ENCODE data around the gene CACNA1S.

The CACNA1S gene

DNA sequence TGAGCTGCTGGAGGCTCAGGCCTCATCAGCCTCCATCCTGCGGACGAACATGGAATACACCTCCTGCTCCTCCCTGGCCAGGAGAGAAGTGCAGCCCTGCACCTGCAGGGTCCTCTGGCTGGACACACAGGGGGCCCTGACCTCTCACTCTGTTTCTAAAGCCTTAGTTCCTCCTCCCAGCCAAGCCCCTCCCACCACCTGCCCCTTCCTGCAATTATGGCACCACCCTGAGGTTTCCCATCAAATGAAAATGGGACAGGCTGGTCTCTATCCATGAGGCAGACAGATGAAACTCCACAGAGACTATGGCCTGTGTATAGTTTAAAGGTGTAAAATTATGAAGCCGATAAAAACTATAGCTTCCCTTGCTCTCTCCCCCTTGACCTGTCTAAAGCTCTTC is 42.6 kb downstream of the CACNA1S start:
- H3K9me3 Mint-ChIP-seq, result no peaks in the 10 kb centered on the region
- H3K27ac Mint-ChIP-seq, result no peak overlapping the region
- DNase-seq, result no peak
- H3K4me1 Mint-ChIP-seq (ENCODE audit: low read depth in 2 of 2), result peaks cover 0 to 7% of the 10 kb centered on the region in 2 donors
- H3K4me3 Mint-ChIP-seq, result no peak overlapping the region
- no peak for ATAC-seq (replicated peaks)
- H3K27me3 Mint-ChIP-seq, result peaks cover 6 to 42% of the 10 kb centered on the region in 2 donors
- H3K36me3 Mint-ChIP-seq (ENCODE audit: insufficient read depth), result no peaks in the 10 kb centered on the region

DNA sequence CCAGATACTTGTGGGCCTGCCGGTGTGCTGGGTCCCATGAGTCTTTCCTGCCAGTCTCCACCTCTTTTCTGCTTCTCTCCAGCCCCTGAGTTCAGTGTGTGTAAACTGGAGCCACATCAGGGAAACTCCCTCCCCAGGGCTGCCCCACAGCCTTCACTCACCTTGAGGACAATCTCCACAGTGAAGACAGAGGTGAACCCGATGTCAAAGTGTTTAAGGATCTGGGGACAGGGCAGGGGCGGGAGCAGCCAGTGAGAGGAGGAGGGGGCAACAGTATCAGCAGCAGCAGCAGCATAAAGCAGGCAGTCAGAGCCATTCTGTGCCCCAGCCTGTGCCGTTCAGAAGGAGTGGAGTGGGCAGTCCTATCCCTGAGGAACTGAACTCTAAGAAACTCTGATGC is 43.2 kb downstream of the CACNA1S start:
- Mint-ChIP-seq H3K36me3 (ENCODE audit: insufficient read depth) (no peaks in the 10 kb centered on the region), H3K27ac (no peak overlapping the region), H3K4me3 (no peak overlapping the region), H3K4me1 (ENCODE audit: low read depth in 2 of 2) (peaks cover 0 to 7% of the 10 kb centered on the region in 2 donors), H3K27me3 (peaks cover 13 to 49% of the 10 kb centered on the region in 2 donors), H3K9me3 (no peaks in the 10 kb centered on the region)
- ATAC-seq (replicated peaks), result no peak
- DNase-seq, result no peak

DNA sequence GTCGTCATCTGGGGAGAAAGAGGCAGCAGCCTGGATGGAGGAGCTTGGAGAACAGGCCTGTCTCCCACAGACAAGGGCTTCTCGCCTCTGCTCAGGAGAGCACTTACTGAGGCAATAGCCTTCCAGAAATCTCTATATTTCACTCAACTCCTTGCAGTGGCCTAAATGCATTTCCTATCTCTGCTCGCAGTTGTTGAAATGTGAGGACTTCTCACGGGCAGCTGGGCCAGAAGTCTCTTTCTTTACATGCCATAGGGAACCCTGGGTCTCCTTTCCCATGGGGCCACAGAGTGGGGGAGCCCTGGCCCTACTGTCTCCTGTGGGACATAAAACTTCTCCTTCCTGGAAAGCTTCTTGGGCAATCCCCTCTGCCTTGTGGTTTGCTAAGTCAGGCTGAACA is 45.2 kb downstream of the CACNA1S start:
- no peak overlapping the region for H3K27ac Mint-ChIP-seq
- DNase-seq (no peak), ATAC-seq (replicated peaks) (no peak)

DNA sequence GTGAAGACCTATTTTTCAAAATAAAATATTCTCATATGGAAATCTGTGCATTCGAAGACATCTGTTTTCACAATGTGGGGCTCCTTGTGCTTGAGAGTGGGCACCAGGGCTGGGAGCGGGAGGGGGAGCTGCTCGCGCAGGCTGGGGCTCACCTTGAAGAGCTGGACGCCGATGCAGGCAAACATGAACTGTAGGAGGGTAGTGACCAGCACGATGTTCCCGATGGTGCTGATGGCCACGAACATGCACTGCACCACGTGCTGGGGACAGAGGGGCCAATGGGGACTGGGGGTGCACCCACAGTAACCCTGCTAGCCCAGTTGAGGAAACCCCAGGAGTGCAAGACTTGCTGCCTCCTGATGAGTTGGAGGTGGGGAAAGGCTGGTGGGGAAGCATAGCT is 46.5 kb downstream of the CACNA1S start:
- no peak for DNase-seq
- Mint-ChIP-seq H3K36me3 (ENCODE audit: insufficient read depth) (no peaks in the 10 kb centered on the region), H3K9me3 (no peaks in the 10 kb centered on the region), H3K4me3 (no peak overlapping the region), H3K27me3 (peaks cover 17 to 55% of the 10 kb centered on the region in 2 donors), H3K4me1 (ENCODE audit: low read depth in 2 of 2) (no peaks in the 10 kb centered on the region), H3K27ac (no peak overlapping the region)
- no peak for ATAC-seq (replicated peaks)

More for the DNA sequence above, 45.2 kb downstream of the CACNA1S start:
- no peak overlapping the region for H3K4me3 Mint-ChIP-seq
- peaks cover 0 to 7% of the 10 kb centered on the region in 2 donors for H3K4me1 Mint-ChIP-seq (ENCODE audit: low read depth in 2 of 2)
- H3K27me3 Mint-ChIP-seq, result peaks cover 17 to 55% of the 10 kb centered on the region in 2 donors
- no peaks in the 10 kb centered on the region for H3K9me3 Mint-ChIP-seq
- no peaks in the 10 kb centered on the region for H3K36me3 Mint-ChIP-seq (ENCODE audit: insufficient read depth)

DNA sequence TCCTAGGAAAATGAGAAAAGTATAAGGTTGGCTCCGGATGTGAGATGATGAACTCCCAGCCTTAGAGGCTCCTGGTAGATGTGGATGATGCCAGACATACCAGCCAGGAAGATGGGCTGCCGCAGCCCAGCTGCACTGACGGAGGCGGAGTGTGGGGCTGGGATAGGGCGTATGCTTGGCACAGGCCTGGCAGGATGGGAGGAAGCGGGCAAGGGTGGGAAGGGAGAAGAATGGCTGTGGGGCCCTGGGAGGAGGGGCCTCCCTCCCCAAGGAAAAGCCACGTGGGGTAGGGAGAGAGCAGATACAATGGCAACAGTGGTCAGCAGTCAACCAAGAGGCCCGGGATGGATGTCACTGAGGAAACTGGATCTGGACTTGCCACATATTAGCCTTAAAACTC is 47.4 kb downstream of the CACNA1S start:
- ATAC-seq (replicated peaks) (no peak), DNase-seq (no peak)
- Mint-ChIP-seq H3K27me3 (peaks cover 17 to 48% of the 10 kb centered on the region in 2 donors), H3K4me1 (ENCODE audit: low read depth in 2 of 2) (no peaks in the 10 kb centered on the region), H3K4me3 (no peak overlapping the region), H3K9me3 (no peaks in the 10 kb centered on the region), H3K36me3 (ENCODE audit: insufficient read depth) (no peaks in the 10 kb centered on the region), H3K27ac (no peak overlapping the region)

DNA sequence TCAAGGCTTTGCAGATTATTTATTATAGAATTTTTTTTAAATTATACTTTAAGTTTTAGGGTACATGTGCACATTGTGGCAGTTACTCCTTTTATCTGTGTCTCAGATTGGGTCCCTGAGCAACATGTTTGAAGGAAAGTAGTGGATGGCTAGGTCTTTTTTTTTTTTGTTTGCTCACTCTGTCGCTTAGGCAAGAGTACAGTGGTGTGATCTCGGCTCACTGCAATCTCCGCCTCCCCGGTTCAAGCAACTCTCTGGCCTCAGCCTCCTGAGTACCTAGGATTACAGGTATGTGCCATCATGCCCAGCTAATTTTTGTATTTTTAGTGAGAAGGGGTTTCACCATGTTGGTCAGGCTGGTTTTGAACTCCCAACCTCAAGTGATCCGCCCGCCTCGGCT is 49.1 kb downstream of the CACNA1S start:
- H3K27me3 Mint-ChIP-seq, result peaks cover 11 to 35% of the 10 kb centered on the region in 2 donors
- H3K27ac Mint-ChIP-seq, result no peak overlapping the region
- H3K4me1 Mint-ChIP-seq (ENCODE audit: low read depth in 2 of 2), result peaks cover 0 to 1% of the 10 kb centered on the region in 2 donors
- H3K4me3 Mint-ChIP-seq, result no peak overlapping the region
- DNase-seq (no peak), ATAC-seq (replicated peaks) (no peak)
- no peaks in the 10 kb centered on the region for H3K9me3 Mint-ChIP-seq
- H3K36me3 Mint-ChIP-seq (ENCODE audit: insufficient read depth), result no peaks in the 10 kb centered on the region

DNA sequence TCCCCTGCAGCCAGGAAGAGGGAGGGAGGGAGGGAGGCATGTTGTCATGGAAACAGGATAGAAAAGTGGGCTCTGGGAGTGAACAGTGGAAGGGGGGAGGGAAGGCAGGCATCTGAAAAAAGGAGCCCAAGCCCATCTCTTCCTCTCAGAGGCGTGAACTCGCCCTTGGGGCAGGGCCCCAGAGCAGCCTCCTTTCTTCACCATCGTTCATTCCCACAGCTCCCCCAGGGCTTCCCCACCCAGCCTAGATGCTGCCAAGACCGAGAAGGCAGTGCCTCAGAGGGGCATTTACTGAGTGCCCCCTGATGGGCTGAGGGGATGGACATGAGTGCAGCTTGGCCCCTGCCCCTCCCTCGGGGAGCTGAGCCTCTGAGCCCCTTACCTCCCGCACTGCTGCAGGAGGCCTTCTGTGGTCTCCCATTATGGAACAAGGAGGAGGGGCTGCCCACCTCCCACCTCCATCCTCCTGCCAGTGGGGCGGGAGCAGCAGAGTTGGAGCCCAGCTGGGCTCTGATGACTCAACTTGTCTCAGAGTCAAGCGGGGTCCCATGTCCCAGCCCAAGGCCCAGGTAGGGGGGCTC is 49.6 kb downstream of the CACNA1S start:
- H3K27ac Mint-ChIP-seq, result no peak overlapping the region
- H3K4me1 Mint-ChIP-seq (ENCODE audit: low read depth in 2 of 2), result peaks cover 0 to 6% of the 10 kb centered on the region in 2 donors
- H3K9me3 Mint-ChIP-seq, result no peaks in the 10 kb centered on the region
- DNase-seq (no peak), ATAC-seq (replicated peaks) (no peak)
- H3K4me3 Mint-ChIP-seq, result no peak overlapping the region
- H3K36me3 Mint-ChIP-seq (ENCODE audit: insufficient read depth), result no peaks in the 10 kb centered on the region
- H3K27me3 Mint-ChIP-seq, result peaks cover 11 to 35% of the 10 kb centered on the region in 2 donors

DNA sequence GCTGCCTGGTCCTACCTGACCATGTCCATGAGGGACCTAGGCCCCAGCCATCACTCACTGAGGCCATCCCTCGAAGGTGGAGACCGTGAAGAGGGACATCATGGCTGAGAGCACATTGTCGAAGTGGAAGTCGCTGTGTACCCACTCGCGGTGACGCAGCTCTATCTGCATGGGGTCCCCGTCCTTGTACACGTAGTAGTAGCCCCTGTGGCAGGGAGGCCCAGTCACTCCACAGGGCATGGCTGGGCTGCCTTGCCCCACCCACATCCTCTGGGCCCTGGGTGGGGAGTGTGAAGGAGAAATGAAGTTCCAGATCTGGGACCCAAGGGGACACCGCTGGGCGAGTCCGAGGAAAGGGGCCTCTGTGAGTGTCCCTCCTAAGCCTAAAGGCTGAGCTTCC is 50.3 kb downstream of the CACNA1S start:
- no peak overlapping the region for H3K27ac Mint-ChIP-seq
- H3K27me3 Mint-ChIP-seq, result peaks cover 11 to 28% of the 10 kb centered on the region in 2 donors
- no peaks in the 10 kb centered on the region for H3K36me3 Mint-ChIP-seq (ENCODE audit: insufficient read depth)
- no peak for ATAC-seq (replicated peaks)
- H3K9me3 Mint-ChIP-seq, result no peaks in the 10 kb centered on the region
- no peak for DNase-seq
- no peak overlapping the region for H3K4me3 Mint-ChIP-seq
- H3K4me1 Mint-ChIP-seq (ENCODE audit: low read depth in 2 of 2), result peaks cover 2 to 6% of the 10 kb centered on the region in 2 donors

DNA sequence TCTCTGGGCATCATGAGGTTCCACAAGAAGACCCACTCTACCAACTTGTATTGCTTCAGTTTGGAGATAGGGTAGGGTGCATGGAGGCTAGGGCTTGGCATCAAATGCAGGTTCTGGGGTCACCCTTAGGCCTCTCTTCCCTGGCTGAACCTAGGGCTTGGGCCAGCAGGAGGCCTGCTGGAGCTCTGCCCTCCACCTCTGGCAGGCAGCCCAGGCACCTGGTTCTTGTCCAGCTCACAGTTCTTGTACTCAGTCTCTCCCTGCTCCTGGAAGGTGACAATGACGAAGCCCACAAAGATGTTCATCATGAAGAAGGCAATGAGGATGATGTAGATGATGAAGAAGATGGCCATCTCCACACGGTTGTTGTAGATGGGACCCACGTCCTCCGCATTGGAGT is 51.2 kb downstream of the CACNA1S start:
- H3K36me3 Mint-ChIP-seq (ENCODE audit: insufficient read depth), result no peaks in the 10 kb centered on the region
- no peak overlapping the region for H3K27ac Mint-ChIP-seq

DNA sequence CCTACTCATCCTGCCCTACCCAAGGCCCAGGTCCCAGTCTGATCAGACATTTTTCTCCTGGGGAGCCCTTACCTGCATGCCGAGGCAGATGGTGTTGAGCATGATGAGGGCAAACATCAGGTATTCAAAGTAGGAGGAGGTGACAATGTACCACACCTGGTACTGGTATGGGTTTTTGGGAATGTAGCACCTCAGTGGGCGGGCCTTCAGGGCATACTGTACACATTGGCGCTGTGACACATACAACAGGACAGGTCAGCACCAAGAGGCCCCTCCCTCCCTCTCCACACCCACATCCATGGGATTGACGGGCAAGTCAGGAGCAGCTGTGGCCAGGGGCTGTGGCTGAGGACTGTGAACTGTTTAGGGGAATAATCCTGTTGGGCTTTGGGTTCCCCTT is 51.6 kb downstream of the CACNA1S start:
- H3K4me3 Mint-ChIP-seq, result no peak overlapping the region
- H3K27me3 Mint-ChIP-seq, result peaks cover 11 to 16% of the 10 kb centered on the region in 2 donors
- H3K9me3 Mint-ChIP-seq, result no peaks in the 10 kb centered on the region

More for the DNA sequence above, 51.2 kb downstream of the CACNA1S start:
- Mint-ChIP-seq H3K27me3 (peaks cover 11 to 20% of the 10 kb centered on the region in 2 donors), H3K9me3 (no peaks in the 10 kb centered on the region), H3K4me1 (ENCODE audit: low read depth in 2 of 2) (peaks cover 2 to 6% of the 10 kb centered on the region in 2 donors), H3K4me3 (no peak overlapping the region)
- no peak for ATAC-seq (replicated peaks)
- no peak for DNase-seq

DNA sequence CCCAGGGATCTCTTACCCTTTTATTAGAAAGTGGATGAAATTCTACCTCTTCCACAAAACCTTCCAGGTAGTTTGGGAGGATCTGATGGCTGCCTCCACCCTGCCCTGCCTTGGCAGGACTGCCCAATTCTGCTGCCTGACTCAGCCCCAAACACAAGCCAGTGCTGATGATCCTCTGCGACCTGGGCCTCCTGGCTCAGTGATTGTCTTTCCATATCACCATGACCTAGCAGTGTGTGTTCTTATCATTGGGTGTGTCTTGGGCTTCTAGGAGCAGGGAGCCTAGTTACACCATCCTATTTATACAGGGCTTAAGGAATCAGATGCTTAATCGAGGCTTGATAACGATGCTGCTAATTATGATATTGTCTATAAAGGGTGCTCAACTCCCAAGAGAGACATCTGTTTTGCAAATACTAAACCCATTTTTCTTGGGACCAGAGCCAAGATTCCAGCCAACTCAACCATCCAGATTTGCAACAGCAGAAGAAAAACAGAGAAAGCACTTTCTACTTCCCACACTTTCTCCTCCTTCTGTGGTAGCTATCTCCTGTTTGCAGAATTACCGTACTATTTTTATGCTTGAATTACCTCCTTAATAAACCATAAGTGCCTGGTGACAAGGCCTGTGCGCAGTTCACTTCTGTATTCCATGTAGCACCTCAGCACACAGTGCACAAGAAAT is 52.2 kb downstream of the CACNA1S start:
- DNase-seq (no peak), ATAC-seq (replicated peaks) (no peak)
- Mint-ChIP-seq H3K27ac (no peak overlapping the region), H3K4me3 (no peak overlapping the region), H3K4me1 (ENCODE audit: low read depth in 2 of 2) (peaks cover 2 to 6% of the 10 kb centered on the region in 2 donors), H3K36me3 (ENCODE audit: insufficient read depth) (no peaks in the 10 kb centered on the region), H3K9me3 (no peaks in the 10 kb centered on the region), H3K27me3 (peaks cover 11 to 16% of the 10 kb centered on the region in 2 donors)

More for the DNA sequence above, 51.6 kb downstream of the CACNA1S start:
- H3K36me3 Mint-ChIP-seq (ENCODE audit: insufficient read depth), result no peaks in the 10 kb centered on the region
- no peak overlapping the region for H3K27ac Mint-ChIP-seq
- ATAC-seq (replicated peaks), result no peak
- no peak for DNase-seq
- H3K4me1 Mint-ChIP-seq (ENCODE audit: low read depth in 2 of 2), result peaks cover 2 to 6% of the 10 kb centered on the region in 2 donors

DNA sequence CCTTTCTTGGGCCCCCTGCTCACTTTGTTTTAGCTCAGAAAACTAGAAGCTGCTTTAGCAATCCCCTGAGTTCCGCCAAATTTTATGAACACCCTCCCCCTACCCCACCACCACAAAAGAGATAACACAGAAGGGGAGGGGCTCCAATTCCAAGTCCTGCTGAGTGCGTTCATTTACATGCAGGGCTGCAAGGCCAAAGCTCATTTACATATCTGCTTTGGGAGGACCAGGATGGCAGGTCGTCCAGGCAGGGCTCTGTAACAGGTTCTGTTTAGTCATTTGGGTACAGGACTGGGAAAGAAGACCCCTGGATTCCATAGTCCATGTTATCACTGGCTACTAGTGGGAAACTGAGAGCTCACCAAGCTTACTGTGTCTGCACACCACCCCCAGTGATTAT is 52.8 kb downstream of the CACNA1S start:
- no peak overlapping the region for H3K27ac Mint-ChIP-seq
- H3K9me3 Mint-ChIP-seq, result no peaks in the 10 kb centered on the region
- H3K27me3 Mint-ChIP-seq, result peaks cover 9 to 10% of the 10 kb centered on the region in 2 donors
- no peaks in the 10 kb centered on the region for H3K36me3 Mint-ChIP-seq (ENCODE audit: insufficient read depth)
- ATAC-seq (replicated peaks) (no peak), DNase-seq (no peak)
- H3K4me3 Mint-ChIP-seq, result no peak overlapping the region
- peaks cover 2 to 6% of the 10 kb centered on the region in 2 donors for H3K4me1 Mint-ChIP-seq (ENCODE audit: low read depth in 2 of 2)

DNA sequence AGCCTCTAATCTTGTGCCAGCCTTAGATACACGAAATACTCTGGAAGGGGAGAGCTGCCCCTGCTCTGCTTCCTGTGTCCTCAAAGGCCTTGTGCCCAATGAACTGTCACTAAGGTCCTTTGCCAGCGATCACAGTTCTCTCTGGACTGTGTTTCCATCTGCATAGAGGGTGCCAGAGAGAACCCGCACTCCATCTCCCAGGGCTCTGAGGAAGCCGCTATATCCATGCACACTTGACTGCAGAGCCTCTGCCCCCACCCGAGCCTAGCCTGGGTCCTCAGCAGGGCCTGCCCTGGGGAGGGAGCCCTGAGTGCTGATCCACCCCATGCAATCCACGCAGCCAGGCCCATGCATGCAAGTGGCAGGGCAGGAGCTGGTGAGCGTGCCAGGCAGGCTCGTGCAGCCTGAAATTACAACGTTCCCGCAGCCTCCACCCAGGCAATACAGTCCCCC is 58.1 kb downstream of the CACNA1S start:
- Mint-ChIP-seq H3K27me3 (peaks cover 0 to 9% of the 10 kb centered on the region in 2 donors), H3K4me1 (ENCODE audit: low read depth in 2 of 2) (peaks cover 5 to 20% of the 10 kb centered on the region in 2 donors), H3K27ac (no peak overlapping the region), H3K4me3 (no peak overlapping the region), H3K9me3 (no peaks in the 10 kb centered on the region), H3K36me3 (ENCODE audit: insufficient read depth) (no peaks in the 10 kb centered on the region)
- ATAC-seq (replicated peaks) (no peak), DNase-seq (no peak)
